Measurements from ENCODE around the gene OR1M1. TPM values are rescaled to one million over a fixed set of nuclear protein-coding genes. Genes with fewer than 3 reads are reported as not detected.
"Not testable (repeated sequence)": the region's sequence is repeated elsewhere in the genome, so short reads cannot be mapped to it uniquely, and the experiment has no call there.

OR1M1 gene
- total RNA-seq, 2 donors from 2014 or later, result not detected

- H3K4me1 ChIP-seq, result no peaks in the 10 kb centered on the region
- no peak overlapping the region for H3K27ac ChIP-seq
- no peaks in the 10 kb centered on the region for H3K36me3 ChIP-seq
- H3K27me3 ChIP-seq, result no peaks in the 10 kb centered on the region
- no peak for DNase-seq (ENCODE audit: low spot score)
- TF ChIP-seq CTCF (IDR thresholded peaks at IDR 0.05), result no peak
- H3K9me3 ChIP-seq, result no peaks in the 10 kb centered on the region
- no peak overlapping the region for H3K4me3 ChIP-seq
Observed at GRCh38 chr19:9054765-9055164, 32.1 kb upstream of the OR1M1 start.

GRCh38 chr19:9056131-9056530 lies 30.7 kb upstream of the OR1M1 start:
- H3K27ac ChIP-seq; H3K9me3 ChIP-seq; DNase-seq (ENCODE audit: low spot score); H3K36me3 ChIP-seq; H3K4me1 ChIP-seq; H3K4me3 ChIP-seq; H3K27me3 ChIP-seq: not testable (repeated sequence)

- no peak for TF ChIP-seq CTCF (IDR thresholded peaks at IDR 0.05)
- Histone ChIP-seq H3K9me3 (no peaks in the 10 kb centered on the region), H3K27me3 (no peaks in the 10 kb centered on the region)
Observed at GRCh38 chr19:9057505-9058258, 29.2 kb upstream of the OR1M1 start.

GRCh38 chr19:9058905-9059667 lies 27.8 kb upstream of the OR1M1 start:
- H3K4me1 ChIP-seq, result no peaks in the 10 kb centered on the region
- no peaks in the 10 kb centered on the region for H3K36me3 ChIP-seq
- H3K27ac ChIP-seq, result no peak overlapping the region
- no peak for TF ChIP-seq CTCF (IDR thresholded peaks at IDR 0.05)
- no peak for DNase-seq (ENCODE audit: low spot score)
- no peaks in the 10 kb centered on the region for H3K9me3 ChIP-seq
- H3K4me3 ChIP-seq, result no peak overlapping the region
- H3K27me3 ChIP-seq, result no peaks in the 10 kb centered on the region

More at GRCh38 chr19:9057505-9058258, 29.2 kb upstream of the OR1M1 start:
- Histone ChIP-seq H3K36me3 (no peaks in the 10 kb centered on the region), H3K4me1 (no peaks in the 10 kb centered on the region), H3K27ac (no peak overlapping the region), H3K4me3 (no peak overlapping the region)
- no peak for DNase-seq (ENCODE audit: low spot score)

GRCh38 chr19:9060564-9061340 lies 26.1 kb upstream of the OR1M1 start:
- H3K4me3 ChIP-seq, result no peak overlapping the region
- no peaks in the 10 kb centered on the region for H3K9me3 ChIP-seq
- no peaks in the 10 kb centered on the region for H3K4me1 ChIP-seq
- no peaks in the 10 kb centered on the region for H3K36me3 ChIP-seq
- no peak for DNase-seq (ENCODE audit: low spot score)
- no peak overlapping the region for H3K27ac ChIP-seq
- no peak for TF ChIP-seq CTCF (IDR thresholded peaks at IDR 0.05)
- no peaks in the 10 kb centered on the region for H3K27me3 ChIP-seq

GRCh38 chr19:9061879-9062278 lies 25.0 kb upstream of the OR1M1 start:
- no peak overlapping the region for H3K4me3 ChIP-seq
- H3K4me1 ChIP-seq, result no peaks in the 10 kb centered on the region
- no peaks in the 10 kb centered on the region for H3K27me3 ChIP-seq
- no peaks in the 10 kb centered on the region for H3K9me3 ChIP-seq
- no peak overlapping the region for H3K27ac ChIP-seq
- no peaks in the 10 kb centered on the region for H3K36me3 ChIP-seq
- no peak for DNase-seq (ENCODE audit: low spot score)
- TF ChIP-seq CTCF (IDR thresholded peaks at IDR 0.05), result no peak
